SIG-M5 treated with dmso at 0.1 percent for 504 hours (cell line): ENCODE measurements around the gene TP53TG3.
"Not testable (repeated sequence)": the region's sequence is repeated elsewhere in the genome, so short reads cannot be mapped to it uniquely, and the experiment has no call there.

ENCODE experiments used
- DNase-seq: peaks from one replicate; lab custom pipeline; 2025; ENCODE audit not compliant: unreplicated experiment; lab: John Stamatoyannopoulos, UW

TP53TG3 gene, protein sequence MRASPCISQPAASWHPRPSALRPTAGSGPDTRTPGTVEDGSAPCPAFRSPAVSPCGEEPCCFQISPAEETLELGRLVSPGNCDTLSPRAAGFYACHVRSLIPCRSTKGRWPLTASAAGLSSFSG

DNA sequence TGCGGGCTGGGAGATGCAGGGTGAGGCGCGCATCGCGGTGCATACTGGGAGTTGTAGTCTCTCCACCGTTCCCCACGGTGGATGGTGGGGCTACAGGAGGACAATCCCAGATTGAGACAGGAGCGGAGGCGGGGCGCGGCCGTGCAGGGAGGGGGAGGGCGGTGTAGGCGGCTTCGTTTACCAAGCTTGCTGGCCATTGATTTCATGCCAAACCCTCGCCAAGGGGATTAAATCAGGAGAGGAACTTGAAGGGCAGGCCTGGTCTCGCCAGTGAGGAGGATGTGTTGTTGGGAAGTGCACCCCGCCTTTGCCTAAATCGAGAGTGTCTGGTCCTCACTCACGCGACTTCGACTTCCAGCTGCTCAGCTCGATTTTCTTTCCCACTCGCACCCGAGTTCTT lies at the start of gene TP53TG3:
Gene TP53TG3, minus strand, starts transcription at position 101 of the 400 bp plus-strand sequence. Its CDS starts 68 bp downstream, at position 33.
- DNase-seq: not testable (repeated sequence)

DNA sequence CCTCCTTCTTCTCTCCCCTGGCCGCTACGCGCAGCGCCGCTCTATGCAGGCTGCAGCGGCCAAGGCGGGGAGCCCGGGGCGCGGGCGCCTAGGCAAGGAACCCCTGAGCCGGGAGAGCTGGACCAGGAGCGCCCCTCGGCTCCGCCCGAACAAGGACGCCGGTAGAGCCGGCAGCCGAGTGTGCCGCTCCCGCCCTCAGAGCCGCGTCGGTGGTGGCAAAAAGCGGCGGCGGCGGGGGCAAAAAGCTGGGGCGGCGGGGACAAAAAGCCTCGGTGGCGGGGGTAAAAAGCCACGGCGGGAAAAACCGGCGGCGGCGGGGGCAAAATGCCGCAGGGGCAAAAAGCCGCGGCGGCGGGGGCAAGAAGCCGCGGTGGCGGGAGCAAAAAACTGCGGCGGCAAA lies 25.1 kb downstream of the TP53TG3 start:
- not testable (repeated sequence) for DNase-seq

GRCh38 chr16:32647562-32647961 lies 28.4 kb downstream of the TP53TG3 start:
- DNase-seq: not testable (repeated sequence)

GRCh38 chr16:32646780-32647179 lies 29.2 kb downstream of the TP53TG3 start:
- not testable (repeated sequence) for DNase-seq

- not testable (repeated sequence) for DNase-seq
These were observed 29.8 kb downstream of the TP53TG3 start for GRCh38 chr16:32646177-32646576.

- DNase-seq: not testable (repeated sequence)
These were observed 30.6 kb downstream of the TP53TG3 start for GRCh38 chr16:32645278-32645908.

DNA sequence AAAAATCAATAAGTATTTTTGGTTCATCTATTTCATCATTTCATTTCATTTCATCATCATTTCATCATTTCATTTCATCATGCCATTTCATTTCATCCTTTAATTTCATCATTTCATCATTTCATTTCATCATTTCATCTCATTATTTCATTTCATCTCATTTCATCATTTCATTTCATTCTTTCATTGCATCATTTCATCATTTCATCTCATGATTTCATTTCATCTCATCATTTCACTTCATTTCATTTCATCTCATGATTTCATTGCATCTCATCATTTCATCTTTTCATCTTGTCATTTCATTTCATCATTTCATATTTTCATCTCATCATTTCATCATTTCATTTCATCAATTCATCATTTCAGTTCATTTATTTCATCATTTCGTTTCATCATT lies 31.2 kb downstream of the TP53TG3 start:
- not testable (repeated sequence) for DNase-seq

- DNase-seq: not testable (repeated sequence)
These were observed 38.4 kb downstream of the TP53TG3 start for GRCh38 chr16:32637614-32638013.

DNA sequence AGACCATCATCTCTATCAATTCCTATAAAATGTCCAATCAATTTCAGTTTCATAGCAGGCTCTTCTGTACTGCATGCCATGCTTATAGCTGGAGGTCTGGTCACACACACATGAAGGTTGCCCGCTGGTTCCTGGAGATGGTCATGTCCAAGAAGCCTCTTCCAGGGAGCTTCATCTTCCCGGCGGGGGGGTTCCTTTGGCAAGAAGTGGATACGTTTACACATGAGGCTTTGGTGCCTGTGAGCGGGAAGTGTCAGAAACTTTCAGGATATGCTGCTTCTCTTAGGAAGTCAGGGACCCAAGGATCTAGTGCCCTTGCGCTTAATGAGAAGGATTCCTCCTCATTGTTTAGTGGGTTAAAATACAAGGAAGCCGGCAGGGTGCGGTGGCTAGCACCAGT lies 43.9 kb downstream of the TP53TG3 start:
- not testable (repeated sequence) for DNase-seq
